NCI-H2227 (cell line): Measurements from ENCODE around the gene RAP1GDS1.

Experiments
- DNase-seq: peaks from one replicate; lab custom pipeline; 2025; ENCODE audit not compliant: unreplicated experiment; lab: John Stamatoyannopoulos, UW

The RAP1GDS1 gene

GRCh38 chr4:98260579-98261404 lies at the start of gene RAP1GDS1:
RAP1GDS1 (plus strand) TSS chr4:98261384; CDS start chr4:98261566, 182 bp downstream.
- peak; percentile 94 for DNase-seq

DNA sequence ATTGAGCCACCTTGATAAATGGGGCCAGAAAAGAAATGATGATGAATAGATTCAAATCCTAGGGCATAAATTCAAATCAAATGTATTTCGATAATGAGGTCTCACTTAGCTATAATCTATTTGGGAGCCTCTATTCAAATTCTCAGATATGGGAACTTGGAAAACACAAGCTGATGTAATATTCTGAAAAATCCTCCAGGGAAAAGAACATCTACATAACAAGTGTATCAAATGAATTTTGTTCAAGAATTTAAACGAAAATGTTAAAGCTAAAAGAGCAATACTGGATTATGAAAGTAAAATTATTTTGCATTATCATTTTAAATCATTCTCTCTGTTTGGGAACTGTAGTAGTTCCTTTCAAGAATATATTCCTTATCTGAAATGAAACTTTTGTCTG lies 38.9 kb upstream of the RAP1GDS1 start:
- no peak for DNase-seq

GRCh38 chr4:98226396-98226795 lies 34.8 kb upstream of the RAP1GDS1 start:
- no peak for DNase-seq

- DNase-seq = no peak
Measured at GRCh38 chr4:98230961-98231360, 30.2 kb upstream of the RAP1GDS1 start.

DNA sequence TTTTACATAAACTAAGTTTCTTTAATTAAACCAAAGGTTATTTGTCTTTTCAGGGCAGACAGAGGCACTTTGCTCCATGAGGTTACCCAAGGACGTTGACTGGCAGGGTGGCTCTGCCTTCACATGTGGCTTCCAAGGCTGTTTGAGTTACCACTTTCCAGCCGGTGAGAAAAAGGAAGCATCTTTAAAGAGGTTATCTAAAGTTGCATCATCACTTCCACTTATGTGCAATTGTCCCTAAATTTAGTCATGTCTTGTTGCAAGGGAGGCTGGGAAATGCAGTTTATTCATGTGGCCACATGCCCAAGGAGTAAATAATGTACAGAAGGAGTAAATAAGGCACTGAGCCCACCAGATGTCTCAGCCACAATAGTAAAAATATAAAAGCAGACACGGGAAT lies 29.0 kb upstream of the RAP1GDS1 start:
- no peak for DNase-seq

DNA sequence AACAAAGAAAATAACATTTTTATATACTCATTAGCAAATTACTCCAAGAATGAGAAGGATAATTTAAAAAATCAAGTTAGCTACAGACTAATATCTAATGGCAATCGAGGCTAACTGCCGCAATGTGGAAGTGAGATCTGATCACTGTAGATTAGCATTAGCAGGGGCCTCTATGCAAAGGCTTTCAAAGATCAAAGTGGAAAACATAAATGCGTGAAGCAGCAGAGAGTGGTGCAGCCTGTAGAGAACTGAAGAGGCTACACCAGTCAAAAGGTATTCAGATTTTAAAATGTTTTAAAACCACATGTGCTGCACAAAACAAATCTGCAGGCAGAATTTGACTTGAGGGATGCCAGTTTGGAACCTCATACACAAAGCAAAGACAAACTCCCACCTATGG lies 24.0 kb upstream of the RAP1GDS1 start:
- no peak for DNase-seq

DNA sequence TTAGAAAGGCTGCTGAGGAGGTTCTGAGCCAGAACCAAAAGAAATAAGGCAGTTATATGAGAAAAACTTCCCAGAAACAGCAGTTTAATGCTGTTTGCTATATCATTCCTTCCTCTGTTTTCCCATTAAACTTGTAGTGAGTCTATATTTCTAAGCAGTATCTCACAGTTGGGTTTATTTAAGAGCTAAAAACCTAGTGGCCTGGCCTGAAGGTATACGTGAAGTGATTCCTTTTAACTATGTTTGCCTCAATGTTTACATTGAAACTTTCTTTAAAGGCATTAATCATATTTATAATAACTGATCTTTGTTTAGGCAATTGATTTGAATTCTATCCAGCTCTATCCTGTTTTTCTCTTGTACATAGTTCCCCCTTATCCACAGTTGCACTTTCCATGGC lies 19.1 kb upstream of the RAP1GDS1 start:
- DNase-seq = no peak

DNA sequence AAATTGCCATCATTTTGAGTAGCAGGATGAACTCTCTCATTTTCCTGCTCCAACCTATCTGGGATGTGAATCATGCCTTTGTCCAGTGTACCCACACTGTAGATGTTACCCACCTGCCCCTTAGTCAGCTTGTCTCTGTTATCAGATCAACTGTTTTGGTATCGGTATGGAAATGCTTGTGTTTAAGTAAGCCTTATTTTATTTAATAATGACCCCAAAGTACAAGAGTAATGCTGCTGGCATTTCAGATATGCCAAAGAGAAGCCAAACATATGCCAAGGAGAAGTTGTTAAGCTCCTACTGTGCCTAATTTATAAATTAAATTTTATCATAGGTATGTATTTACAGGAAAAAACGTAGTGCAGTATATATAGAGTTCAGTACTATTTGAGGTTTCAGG lies 18.6 kb upstream of the RAP1GDS1 start:
- DNase-seq = no peak

GRCh38 chr4:98245226-98245625 lies 16.0 kb upstream of the RAP1GDS1 start:
- DNase-seq = no peak

- no peak for DNase-seq
Measured at GRCh38 chr4:98248934-98249333, 12.2 kb upstream of the RAP1GDS1 start.

- DNase-seq = no peak
Measured at GRCh38 chr4:98249831-98250230, 11.4 kb upstream of the RAP1GDS1 start.

DNA sequence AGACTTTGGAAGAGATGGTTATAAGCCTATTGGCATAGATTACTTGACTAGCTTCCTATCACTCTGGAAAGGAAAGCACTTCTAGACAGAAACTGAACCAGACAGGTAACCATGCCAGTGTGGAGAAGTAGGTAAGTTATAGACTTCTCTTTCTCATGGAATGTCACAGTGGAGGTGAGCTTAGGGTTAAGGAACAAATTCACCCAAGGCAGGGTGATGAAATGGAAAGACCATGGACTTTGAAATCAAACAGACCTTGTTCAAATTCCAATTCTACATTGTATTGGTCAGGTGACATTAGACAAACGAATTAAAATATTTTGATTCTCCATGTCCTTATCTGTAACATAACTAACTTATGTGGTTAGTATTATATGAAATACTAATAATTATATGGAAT lies 7.7 kb upstream of the RAP1GDS1 start:
- no peak for DNase-seq

GRCh38 chr4:98260047-98260578 lies 1.1 kb upstream of the RAP1GDS1 start:
- DNase-seq = peak; percentile 59

DNA sequence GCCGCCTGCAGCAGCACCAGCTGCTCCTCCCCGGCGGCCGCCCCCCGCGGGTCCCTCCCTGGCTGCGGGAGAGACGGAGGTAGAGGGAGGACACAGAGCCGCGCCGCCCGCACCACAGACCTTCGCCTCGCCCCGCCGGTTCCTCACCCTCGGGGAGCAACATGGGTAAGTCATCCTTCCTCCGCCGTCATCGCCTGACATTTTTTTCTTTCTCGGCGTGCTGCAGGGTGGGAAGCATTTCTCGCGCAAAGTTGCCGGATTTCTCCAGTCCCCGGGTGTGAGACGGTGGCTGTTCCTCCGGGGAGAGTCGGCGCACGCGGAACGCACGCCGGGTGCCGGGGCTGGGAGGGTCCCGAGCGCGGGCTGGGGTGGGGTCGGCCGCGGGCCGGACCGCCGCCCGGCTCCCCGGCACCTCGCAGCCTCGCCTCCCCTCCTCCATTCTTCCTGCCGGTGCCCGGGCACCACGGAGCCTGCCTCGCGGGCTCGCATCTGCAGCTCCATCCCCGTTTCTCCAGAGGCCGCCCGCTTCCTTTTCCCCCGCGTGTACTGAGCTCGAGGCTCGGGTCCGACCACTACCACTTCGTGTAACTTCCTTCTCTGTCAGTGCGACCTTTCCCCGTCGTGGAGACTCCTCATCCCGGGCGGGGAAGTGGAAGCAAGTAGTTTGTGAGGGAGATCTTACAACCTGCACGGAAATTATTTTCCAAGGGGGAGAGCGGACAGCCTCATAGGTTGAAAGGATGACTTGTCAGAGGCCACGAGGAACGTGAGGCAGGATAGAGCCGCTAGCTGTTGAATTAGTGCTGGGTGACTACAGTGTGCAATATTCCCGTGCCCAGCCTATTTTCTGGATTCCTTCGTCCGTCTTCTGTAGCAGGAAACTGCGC lies 464 bp downstream of the RAP1GDS1 start:
- DNase-seq = peak; percentile 54

DNA sequence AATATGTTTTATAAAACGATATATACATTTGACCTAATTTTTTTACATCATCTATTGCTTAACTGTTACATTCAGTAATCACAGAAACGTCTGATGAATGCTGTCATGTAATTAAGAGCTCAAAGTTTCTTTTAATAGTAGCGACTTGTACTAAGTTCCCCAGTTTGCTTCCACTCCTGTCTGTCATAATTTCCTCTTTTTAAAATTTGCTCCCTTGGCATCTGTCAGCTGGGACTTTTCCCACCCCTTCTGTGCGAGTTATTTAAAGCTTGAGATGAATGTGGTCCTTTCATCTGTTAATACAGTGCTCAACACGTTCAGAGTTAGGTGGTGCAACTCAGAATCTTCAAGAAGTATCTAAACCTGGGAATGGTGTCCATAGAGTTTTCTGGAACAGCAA lies 1.2 kb downstream of the RAP1GDS1 start:
- no peak for DNase-seq

GRCh38 chr4:98267498-98267897 lies 6.3 kb downstream of the RAP1GDS1 start:
- DNase-seq = no peak

DNA sequence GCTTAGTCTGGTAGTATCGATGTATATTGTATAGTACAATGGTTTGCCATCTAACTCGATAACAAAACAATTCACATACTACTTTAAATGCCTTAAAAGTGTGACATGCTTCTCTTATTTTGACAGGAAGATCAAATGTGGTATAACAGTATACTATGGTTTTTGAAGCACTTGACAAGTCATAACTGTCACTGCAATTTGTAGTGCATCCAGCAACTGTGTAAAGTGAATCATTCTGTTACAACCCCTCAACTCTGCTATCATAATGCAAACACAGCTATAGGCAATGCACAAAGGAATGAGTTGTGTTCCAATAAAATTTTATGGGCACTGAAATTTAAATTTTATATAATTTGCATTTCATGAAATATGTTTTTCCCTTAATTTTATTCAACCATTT lies 14.0 kb downstream of the RAP1GDS1 start:
- no peak for DNase-seq

- no peak for DNase-seq
Measured at GRCh38 chr4:98283219-98284189, 22.3 kb downstream of the RAP1GDS1 start.

- no peak for DNase-seq
Measured at GRCh38 chr4:98284640-98285046, 23.5 kb downstream of the RAP1GDS1 start.

DNA sequence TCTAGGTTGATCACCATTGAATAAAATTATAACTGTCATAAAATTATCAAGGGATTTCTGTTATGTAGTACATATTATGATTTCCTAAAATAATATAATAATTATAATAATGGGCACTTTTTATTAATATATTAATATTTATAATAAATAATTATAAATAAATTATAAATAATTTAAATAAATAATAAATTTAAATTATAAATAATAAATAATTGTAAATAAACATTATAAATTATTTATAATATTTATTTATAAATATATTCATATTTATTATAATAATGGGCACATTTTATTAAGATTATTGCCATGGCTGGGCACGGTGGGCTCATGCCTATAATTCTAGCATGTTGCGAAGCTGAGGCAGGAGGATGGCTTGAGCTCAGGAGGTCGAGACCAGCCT lies 24.5 kb downstream of the RAP1GDS1 start:
- no peak for DNase-seq

GRCh38 chr4:98287328-98287727 lies 26.1 kb downstream of the RAP1GDS1 start:
- DNase-seq = no peak
